ENCODE measurements around the gene WDR83.
"Not testable (repeated sequence)": the region's sequence is repeated elsewhere in the genome, so short reads cannot be mapped to it uniquely, and the experiment has no call there.

WDR83 gene

GRCh38 chr19:12639901-12640613, 26.6 kb upstream of the WDR83 start:
- Histone ChIP-seq H3K9ac (ENCODE audit: low read depth in 1 of 2, low read length in 2 of 2) (peak overlapping the region; percentile 24 to 28), H3K36me3 (ENCODE audit: control insufficient read depth in 2 of 2, insufficient read depth in 2 of 2, low read length in 2 of 2) (no peaks in the 10 kb centered on the region), H3K9me3 (ENCODE audit: control insufficient read depth in 2 of 2, low read length in 2 of 2) (no peaks in the 10 kb centered on the region), H3K27me3 (ENCODE audit: control insufficient read depth in 2 of 2, insufficient read depth in 2 of 2, low read length in 2 of 2) (no peaks in the 10 kb centered on the region), H3K4me3 (ENCODE audit: low read length in 2 of 2) (peak overlapping the region; percentile 20 to 54), H3K4me1 (ENCODE audit: control insufficient read depth in 2 of 2, insufficient read depth in 2 of 2, low read length in 2 of 2) (peaks cover 2 to 3% of the 10 kb centered on the region in 2 donors), H3K27ac (ENCODE audit: low read depth in 2 of 2, low read length in 2 of 2) (no peak overlapping the region)

- H3K36me3 ChIP-seq (ENCODE audit: control insufficient read depth in 2 of 2, insufficient read depth in 2 of 2, low read length in 2 of 2): no peaks in the 10 kb centered on the region
- no peak overlapping the region for H3K27ac ChIP-seq (ENCODE audit: low read depth in 2 of 2, low read length in 2 of 2)
- no peaks in the 10 kb centered on the region for H3K27me3 ChIP-seq (ENCODE audit: control insufficient read depth in 2 of 2, insufficient read depth in 2 of 2, low read length in 2 of 2)
- no peaks in the 10 kb centered on the region for H3K9me3 ChIP-seq (ENCODE audit: control insufficient read depth in 2 of 2, low read length in 2 of 2)
- no peak overlapping the region for H3K9ac ChIP-seq (ENCODE audit: low read depth in 1 of 2, low read length in 2 of 2)
- no peak overlapping the region for H3K4me3 ChIP-seq (ENCODE audit: low read length in 2 of 2)
- peaks cover 2 to 3% of the 10 kb centered on the region in 2 donors for H3K4me1 ChIP-seq (ENCODE audit: control insufficient read depth in 2 of 2, insufficient read depth in 2 of 2, low read length in 2 of 2)
Observed at GRCh38 chr19:12641456-12641855, 25.2 kb upstream of the WDR83 start.

- Histone ChIP-seq H3K27me3 (ENCODE audit: control insufficient read depth in 2 of 2, insufficient read depth in 2 of 2, low read length in 2 of 2) (no peaks in the 10 kb centered on the region), H3K36me3 (ENCODE audit: control insufficient read depth in 2 of 2, insufficient read depth in 2 of 2, low read length in 2 of 2) (no peaks in the 10 kb centered on the region), H3K4me1 (ENCODE audit: control insufficient read depth in 2 of 2, insufficient read depth in 2 of 2, low read length in 2 of 2) (peaks cover 2 to 3% of the 10 kb centered on the region in 2 donors), H3K27ac (ENCODE audit: low read depth in 2 of 2, low read length in 2 of 2) (no peak overlapping the region), H3K9ac (ENCODE audit: low read depth in 1 of 2, low read length in 2 of 2) (no peak overlapping the region), H3K9me3 (ENCODE audit: control insufficient read depth in 2 of 2, low read length in 2 of 2) (no peaks in the 10 kb centered on the region), H3K4me3 (ENCODE audit: low read length in 2 of 2) (no peak overlapping the region)
Observed at GRCh38 chr19:12642506-12642905, 24.1 kb upstream of the WDR83 start.

GRCh38 chr19:12643716-12644115, 22.9 kb upstream of the WDR83 start:
- not testable (repeated sequence) for H3K4me1 ChIP-seq (ENCODE audit: control insufficient read depth in 2 of 2, insufficient read depth in 2 of 2, low read length in 2 of 2); H3K9ac ChIP-seq (ENCODE audit: low read depth in 1 of 2, low read length in 2 of 2)

GRCh38 chr19:12646551-12646950, 20.1 kb upstream of the WDR83 start:
- Histone ChIP-seq H3K27ac (ENCODE audit: low read depth in 2 of 2, low read length in 2 of 2) (no peak overlapping the region), H3K9me3 (ENCODE audit: control insufficient read depth in 2 of 2, low read length in 2 of 2) (no peaks in the 10 kb centered on the region), H3K9ac (ENCODE audit: low read depth in 1 of 2, low read length in 2 of 2) (no peak overlapping the region), H3K4me1 (ENCODE audit: control insufficient read depth in 2 of 2, insufficient read depth in 2 of 2, low read length in 2 of 2) (peaks cover 5 to 6% of the 10 kb centered on the region in 2 donors), H3K36me3 (ENCODE audit: control insufficient read depth in 2 of 2, insufficient read depth in 2 of 2, low read length in 2 of 2) (peaks cover 0 to 4% of the 10 kb centered on the region in 2 donors), H3K4me3 (ENCODE audit: low read length in 2 of 2) (no peak overlapping the region), H3K27me3 (ENCODE audit: control insufficient read depth in 2 of 2, insufficient read depth in 2 of 2, low read length in 2 of 2) (no peaks in the 10 kb centered on the region)

More at GRCh38 chr19:12643716-12644115, 22.9 kb upstream of the WDR83 start:
- H3K27ac ChIP-seq (ENCODE audit: low read depth in 2 of 2, low read length in 2 of 2); H3K4me3 ChIP-seq (ENCODE audit: low read length in 2 of 2); H3K36me3 ChIP-seq (ENCODE audit: control insufficient read depth in 2 of 2, insufficient read depth in 2 of 2, low read length in 2 of 2); H3K27me3 ChIP-seq (ENCODE audit: control insufficient read depth in 2 of 2, insufficient read depth in 2 of 2, low read length in 2 of 2); H3K9me3 ChIP-seq (ENCODE audit: control insufficient read depth in 2 of 2, low read length in 2 of 2): not testable (repeated sequence)

GRCh38 chr19:12647047-12647446, 19.6 kb upstream of the WDR83 start:
- peaks cover 0 to 6% of the 10 kb centered on the region in 2 donors for H3K36me3 ChIP-seq (ENCODE audit: control insufficient read depth in 2 of 2, insufficient read depth in 2 of 2, low read length in 2 of 2)
- no peaks in the 10 kb centered on the region for H3K27me3 ChIP-seq (ENCODE audit: control insufficient read depth in 2 of 2, insufficient read depth in 2 of 2, low read length in 2 of 2)
- peaks cover 5 to 6% of the 10 kb centered on the region in 2 donors for H3K4me1 ChIP-seq (ENCODE audit: control insufficient read depth in 2 of 2, insufficient read depth in 2 of 2, low read length in 2 of 2)
- H3K9ac ChIP-seq (ENCODE audit: low read depth in 1 of 2, low read length in 2 of 2): no peak overlapping the region
- H3K9me3 ChIP-seq (ENCODE audit: control insufficient read depth in 2 of 2, low read length in 2 of 2): no peaks in the 10 kb centered on the region
- H3K27ac ChIP-seq (ENCODE audit: low read depth in 2 of 2, low read length in 2 of 2): no peak overlapping the region
- H3K4me3 ChIP-seq (ENCODE audit: low read length in 2 of 2): peak overlapping the region in 1 of 2 donors; percentile 39

GRCh38 chr19:12647490-12648071, 19.0 kb upstream of the WDR83 start:
- H3K9ac ChIP-seq (ENCODE audit: low read depth in 1 of 2, low read length in 2 of 2): no peak overlapping the region
- H3K4me1 ChIP-seq (ENCODE audit: control insufficient read depth in 2 of 2, insufficient read depth in 2 of 2, low read length in 2 of 2): peaks cover 5 to 6% of the 10 kb centered on the region in 2 donors
- H3K27ac ChIP-seq (ENCODE audit: low read depth in 2 of 2, low read length in 2 of 2): no peak overlapping the region
- peak overlapping the region; percentile 45 to 57 for H3K4me3 ChIP-seq (ENCODE audit: low read length in 2 of 2)
- peaks cover 0 to 6% of the 10 kb centered on the region in 2 donors for H3K36me3 ChIP-seq (ENCODE audit: control insufficient read depth in 2 of 2, insufficient read depth in 2 of 2, low read length in 2 of 2)
- no peaks in the 10 kb centered on the region for H3K27me3 ChIP-seq (ENCODE audit: control insufficient read depth in 2 of 2, insufficient read depth in 2 of 2, low read length in 2 of 2)
- H3K9me3 ChIP-seq (ENCODE audit: control insufficient read depth in 2 of 2, low read length in 2 of 2): no peaks in the 10 kb centered on the region

- peaks cover 0 to 6% of the 10 kb centered on the region in 2 donors for H3K36me3 ChIP-seq (ENCODE audit: control insufficient read depth in 2 of 2, insufficient read depth in 2 of 2, low read length in 2 of 2)
- H3K4me1 ChIP-seq (ENCODE audit: control insufficient read depth in 2 of 2, insufficient read depth in 2 of 2, low read length in 2 of 2): peaks cover 5 to 6% of the 10 kb centered on the region in 2 donors
- no peaks in the 10 kb centered on the region for H3K9me3 ChIP-seq (ENCODE audit: control insufficient read depth in 2 of 2, low read length in 2 of 2)
- no peak overlapping the region for H3K27ac ChIP-seq (ENCODE audit: low read depth in 2 of 2, low read length in 2 of 2)
- no peaks in the 10 kb centered on the region for H3K27me3 ChIP-seq (ENCODE audit: control insufficient read depth in 2 of 2, insufficient read depth in 2 of 2, low read length in 2 of 2)
- H3K4me3 ChIP-seq (ENCODE audit: low read length in 2 of 2): peak overlapping the region; percentile 45 to 57
- H3K9ac ChIP-seq (ENCODE audit: low read depth in 1 of 2, low read length in 2 of 2): no peak overlapping the region
Observed at GRCh38 chr19:12648088-12648487, 18.5 kb upstream of the WDR83 start.

- H3K4me3 ChIP-seq (ENCODE audit: low read length in 2 of 2): no peak overlapping the region
- H3K9me3 ChIP-seq (ENCODE audit: control insufficient read depth in 2 of 2, low read length in 2 of 2): no peaks in the 10 kb centered on the region
- H3K4me1 ChIP-seq (ENCODE audit: control insufficient read depth in 2 of 2, insufficient read depth in 2 of 2, low read length in 2 of 2): peaks cover 5 to 6% of the 10 kb centered on the region in 2 donors
- no peaks in the 10 kb centered on the region for H3K27me3 ChIP-seq (ENCODE audit: control insufficient read depth in 2 of 2, insufficient read depth in 2 of 2, low read length in 2 of 2)
- peaks cover under 1 to 10% of the 10 kb centered on the region in 2 donors for H3K36me3 ChIP-seq (ENCODE audit: control insufficient read depth in 2 of 2, insufficient read depth in 2 of 2, low read length in 2 of 2)
- H3K27ac ChIP-seq (ENCODE audit: low read depth in 2 of 2, low read length in 2 of 2): no peak overlapping the region
- no peak overlapping the region for H3K9ac ChIP-seq (ENCODE audit: low read depth in 1 of 2, low read length in 2 of 2)
Observed at GRCh38 chr19:12649941-12650340, 16.7 kb upstream of the WDR83 start.

GRCh38 chr19:12652219-12652618, 14.4 kb upstream of the WDR83 start:
- peaks cover 5 to 6% of the 10 kb centered on the region in 2 donors for H3K4me1 ChIP-seq (ENCODE audit: control insufficient read depth in 2 of 2, insufficient read depth in 2 of 2, low read length in 2 of 2)
- H3K27ac ChIP-seq (ENCODE audit: low read depth in 2 of 2, low read length in 2 of 2): no peak overlapping the region
- H3K27me3 ChIP-seq (ENCODE audit: control insufficient read depth in 2 of 2, insufficient read depth in 2 of 2, low read length in 2 of 2): no peaks in the 10 kb centered on the region
- H3K9me3 ChIP-seq (ENCODE audit: control insufficient read depth in 2 of 2, low read length in 2 of 2): no peaks in the 10 kb centered on the region
- no peak overlapping the region for H3K4me3 ChIP-seq (ENCODE audit: low read length in 2 of 2)
- no peak overlapping the region for H3K9ac ChIP-seq (ENCODE audit: low read depth in 1 of 2, low read length in 2 of 2)
- peaks cover 12 to 28% of the 10 kb centered on the region in 2 donors for H3K36me3 ChIP-seq (ENCODE audit: control insufficient read depth in 2 of 2, insufficient read depth in 2 of 2, low read length in 2 of 2)

Measured in mucosa of rectum (tissue), 2 donors.